Stomach (tissue), 4 donors: ENCODE measurements around the gene PKD1L1.

Experiments used
- POLR2A ChIP-seq, 4 donors: fragments of 450-650 bp; IDR thresholded peaks; one replicate each; pipeline ENCODE4 v1.6.1; 2016; ENCODE audit warnings: antibody characterized with exemption in 4 of 4, control low read depth in 2 of 4, mild to moderate bottlenecking in 1 of 4, moderate library complexity in 1 of 4
- POLR2AphosphoS5 ChIP-seq, 3 donors: sonication (generic); formaldehyde crosslinking; IDR thresholded peaks; one replicate each; pipeline ENCODE4 v1.6.1; 2016; ENCODE audit warnings: antibody characterized with exemption in 3 of 3
- TF ChIP-seq, protein P1 (sequence below), 7 experiments: fragments of 450-650 bp in 4 of 7; fragments of 200-600 bp in 3 of 7; sonication (generic) in 3 of 7; IDR thresholded peaks; one replicate each; pipeline ENCODE4 v1.5.1; 2016 to 2019; ENCODE audit warnings: antibody characterized with exemption in 7 of 7, control low read depth in 2 of 7, mild to moderate bottlenecking in 1 of 7

DNA sequence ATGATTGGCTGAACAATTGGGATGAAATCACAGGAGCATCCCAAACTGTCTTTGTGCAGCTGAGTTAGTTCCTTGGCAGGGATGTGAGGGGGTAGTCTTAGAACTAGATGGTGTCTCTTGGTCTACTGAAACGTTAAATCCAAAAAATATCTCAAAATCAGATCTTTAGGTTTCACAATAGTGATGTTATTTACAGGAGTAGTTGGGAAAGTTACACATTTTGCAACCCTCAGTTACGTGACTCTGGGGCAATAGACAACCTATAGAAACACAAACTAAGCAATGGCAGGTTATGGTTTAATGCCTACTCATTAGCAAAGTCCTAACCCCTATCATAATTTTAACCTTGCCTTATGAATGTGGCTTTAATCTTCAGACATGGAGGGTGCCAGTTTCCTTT is 24.0 kb downstream of the PKD1L1 start:
- no peak for TF ChIP-seq POLR2AphosphoS5 (IDR thresholded peaks at IDR 0.05)
- TF ChIP-seq, protein P1, sequence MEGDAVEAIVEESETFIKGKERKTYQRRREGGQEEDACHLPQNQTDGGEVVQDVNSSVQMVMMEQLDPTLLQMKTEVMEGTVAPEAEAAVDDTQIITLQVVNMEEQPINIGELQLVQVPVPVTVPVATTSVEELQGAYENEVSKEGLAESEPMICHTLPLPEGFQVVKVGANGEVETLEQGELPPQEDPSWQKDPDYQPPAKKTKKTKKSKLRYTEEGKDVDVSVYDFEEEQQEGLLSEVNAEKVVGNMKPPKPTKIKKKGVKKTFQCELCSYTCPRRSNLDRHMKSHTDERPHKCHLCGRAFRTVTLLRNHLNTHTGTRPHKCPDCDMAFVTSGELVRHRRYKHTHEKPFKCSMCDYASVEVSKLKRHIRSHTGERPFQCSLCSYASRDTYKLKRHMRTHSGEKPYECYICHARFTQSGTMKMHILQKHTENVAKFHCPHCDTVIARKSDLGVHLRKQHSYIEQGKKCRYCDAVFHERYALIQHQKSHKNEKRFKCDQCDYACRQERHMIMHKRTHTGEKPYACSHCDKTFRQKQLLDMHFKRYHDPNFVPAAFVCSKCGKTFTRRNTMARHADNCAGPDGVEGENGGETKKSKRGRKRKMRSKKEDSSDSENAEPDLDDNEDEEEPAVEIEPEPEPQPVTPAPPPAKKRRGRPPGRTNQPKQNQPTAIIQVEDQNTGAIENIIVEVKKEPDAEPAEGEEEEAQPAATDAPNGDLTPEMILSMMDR (IDR thresholded peaks at IDR 0.05), result no peak
- no peak for TF ChIP-seq POLR2A (IDR thresholded peaks at IDR 0.05)
